SK-N-SH treated with all-trans-retinoic acid at 6 μM for 48 hours (cell line): ENCODE results near the gene BCHE.

Experiments used
- ATAC-seq: fragments of 200-7000 bp; cut with Tn5 transposase; 3 replicates; pipeline ENCODE4 v1.9.1; 2020; ENCODE audit warnings: mild to moderate bottlenecking, moderate library complexity
- ARNTL ChIP-seq: fragments of 450-650 bp; formaldehyde crosslinking; IDR thresholded peaks from 2 replicates; pipeline ENCODE4 v1.5.0; 2020; ENCODE audit warnings: low read depth, mild to moderate bottlenecking, moderate library complexity, borderline replicate concordance
- BACH2 ChIP-seq: fragments of 250-450 bp; sonication (Bioruptor Pico); IDR thresholded peaks from 2 replicates; pipeline ENCODE4 v1.9.0; 2021; ENCODE audit warnings: mild to moderate bottlenecking, borderline replicate concordance
- CSDC2 ChIP-seq: fragments of 250-450 bp; sonication (Bioruptor Pico); IDR thresholded peaks from 2 replicates; pipeline ENCODE4 v1.5.0; 2020; ENCODE audit warnings: mild to moderate bottlenecking, moderate library complexity
- ESRRG ChIP-seq: fragments of 250-450 bp; sonication (Bioruptor Pico); IDR thresholded peaks from 2 replicates; pipeline ENCODE4 v1.6.1; 2021; ENCODE audit warnings: mild to moderate bottlenecking
- GLIS3 ChIP-seq: fragments of 250-450 bp; sonication (Bioruptor Pico); IDR thresholded peaks from 2 replicates; pipeline ENCODE4 v1.5.0; 2020; ENCODE audit warnings: mild to moderate bottlenecking, moderate library complexity
- ISL1 ChIP-seq: fragments of 250-450 bp; sonication (Bioruptor Pico); IDR thresholded peaks from 2 replicates; pipeline ENCODE4 v2.1.2; 2022; ENCODE audit warnings: mild to moderate bottlenecking, moderate library complexity
- OSR1 ChIP-seq: fragments of 250-450 bp; sonication (Bioruptor Pico); IDR thresholded peaks from 2 replicates; pipeline ENCODE4 v1.8.0; 2022; ENCODE audit warnings: moderate library complexity, mild to moderate bottlenecking, inconsistent platforms
- PPARA ChIP-seq: fragments of 250-450 bp; sonication (Bioruptor Pico); IDR thresholded peaks from 2 replicates; pipeline ENCODE4 v1.5.0; 2020; ENCODE audit warnings: mild to moderate bottlenecking, borderline replicate concordance
- TOX ChIP-seq: fragments of 250-450 bp; sonication (Bioruptor Pico); IDR thresholded peaks from 2 replicates; pipeline ENCODE4 v1.8.0; 2021; ENCODE audit warnings: mild to moderate bottlenecking, moderate library complexity, borderline replicate concordance
- ZC3H10 ChIP-seq: fragments of 250-450 bp; sonication (Bioruptor Pico); IDR thresholded peaks from 2 replicates; pipeline ENCODE4 v1.5.1; 2021; ENCODE audit warnings: mild to moderate bottlenecking, moderate library complexity
- ZFP3 ChIP-seq: fragments of 250-450 bp; sonication (Bioruptor Pico); IDR thresholded peaks from 2 replicates; pipeline ENCODE4 v1.5.0; 2020; ENCODE audit warnings: mild to moderate bottlenecking, moderate library complexity
- ZFP30 ChIP-seq: fragments of 450-650 bp; formaldehyde crosslinking; IDR thresholded peaks from 2 replicates; pipeline ENCODE4 v1.5.0; 2022; ENCODE audit warnings: mild to moderate bottlenecking, moderate library complexity
- ZNF565 ChIP-seq: fragments of 450-650 bp; formaldehyde crosslinking; conservative IDR thresholded peaks from 2 replicates; pipeline ENCODE4 v1.5.0; 2020; ENCODE audit warnings: low read depth, mild to moderate bottlenecking, moderate library complexity
- ZNF70 ChIP-seq: fragments of 450-650 bp; formaldehyde crosslinking; IDR thresholded peaks from 2 replicates; pipeline ENCODE4 v1.5.0; 2020; ENCODE audit warnings: mild to moderate bottlenecking, moderate library complexity
- ZNF8 ChIP-seq: fragments of 450-650 bp; formaldehyde crosslinking; IDR thresholded peaks from 2 replicates; pipeline ENCODE4 v1.5.0; 2020; ENCODE audit warnings: mild to moderate bottlenecking, moderate library complexity
- TF ChIP-seq, protein P1 (sequence below): fragments of 250-450 bp; sonication (Bioruptor Pico); IDR thresholded peaks from 2 replicates; pipeline ENCODE4 v1.8.0; 2021; ENCODE audit warnings: low read depth, mild to moderate bottlenecking, moderate library complexity, borderline replicate concordance
- TF ChIP-seq, protein P2 (sequence below): fragments of 250-450 bp; sonication (Bioruptor Pico); IDR thresholded peaks from 2 replicates; pipeline ENCODE4 v1.8.0; 2020; ENCODE audit warnings: mild to moderate bottlenecking, moderate library complexity, borderline replicate concordance
- TF ChIP-seq, protein P3 (sequence below): fragments of 250-450 bp; sonication (Bioruptor Pico); IDR thresholded peaks from 2 replicates; pipeline ENCODE4 v1.5.1; 2020; ENCODE audit warnings: low read depth, mild to moderate bottlenecking, moderate library complexity
- TF ChIP-seq, protein P4 (sequence below): fragments of 250-450 bp; sonication (Bioruptor Pico); IDR thresholded peaks from 2 replicates; pipeline ENCODE4 v1.5.1; 2021; ENCODE audit warnings: mild to moderate bottlenecking, moderate library complexity
- TF ChIP-seq, protein P5 (sequence below): fragments of 250-450 bp; sonication (Bioruptor Pico); IDR thresholded peaks from 2 replicates; pipeline ENCODE4 v1.5.0; 2020; ENCODE audit warnings: mild to moderate bottlenecking, moderate library complexity

The BCHE gene

DNA sequence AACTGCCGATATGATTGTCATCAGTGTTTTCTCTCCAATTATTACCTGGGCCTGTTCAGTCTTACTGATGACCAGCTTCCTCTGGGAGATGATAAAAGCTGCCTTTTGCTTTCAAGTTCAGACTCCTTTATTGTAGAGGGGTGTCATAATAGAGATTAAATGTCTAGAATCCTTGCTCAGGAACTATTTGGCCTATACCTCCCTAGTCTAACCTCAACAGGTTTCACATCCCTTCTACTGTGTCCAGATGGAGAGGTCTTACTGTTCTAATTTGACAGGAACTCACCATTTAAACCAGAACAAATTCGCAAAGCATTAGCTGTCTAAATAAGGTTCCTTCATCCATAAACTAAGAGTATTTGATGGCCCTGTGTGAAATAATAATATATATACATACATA is 88.0 kb downstream of the BCHE start:
- ATAC-seq: no peak
- TF ChIP-seq ESRRG (CRISPR knock-in tag) (no peak), CSDC2 (CRISPR knock-in tag) (no peak), BACH2 (CRISPR knock-in tag) (no peak), OSR1 (no peak), ZNF70 (CRISPR knock-in tag) (no peak), GLIS3 (no peak)
- TF ChIP-seq, protein P1, sequence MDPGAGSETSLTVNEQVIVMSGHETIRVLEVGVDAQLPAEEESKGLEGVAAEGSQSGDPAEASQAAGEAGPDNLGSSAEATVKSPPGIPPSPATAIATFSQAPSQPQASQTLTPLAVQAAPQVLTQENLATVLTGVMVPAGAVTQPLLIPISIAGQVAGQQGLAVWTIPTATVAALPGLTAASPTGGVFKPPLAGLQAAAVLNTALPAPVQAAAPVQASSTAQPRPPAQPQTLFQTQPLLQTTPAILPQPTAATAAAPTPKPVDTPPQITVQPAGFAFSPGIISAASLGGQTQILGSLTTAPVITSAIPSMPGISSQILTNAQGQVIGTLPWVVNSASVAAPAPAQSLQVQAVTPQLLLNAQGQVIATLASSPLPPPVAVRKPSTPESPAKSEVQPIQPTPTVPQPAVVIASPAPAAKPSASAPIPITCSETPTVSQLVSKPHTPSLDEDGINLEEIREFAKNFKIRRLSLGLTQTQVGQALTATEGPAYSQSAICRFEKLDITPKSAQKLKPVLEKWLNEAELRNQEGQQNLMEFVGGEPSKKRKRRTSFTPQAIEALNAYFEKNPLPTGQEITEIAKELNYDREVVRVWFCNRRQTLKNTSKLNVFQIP: no peak

DNA sequence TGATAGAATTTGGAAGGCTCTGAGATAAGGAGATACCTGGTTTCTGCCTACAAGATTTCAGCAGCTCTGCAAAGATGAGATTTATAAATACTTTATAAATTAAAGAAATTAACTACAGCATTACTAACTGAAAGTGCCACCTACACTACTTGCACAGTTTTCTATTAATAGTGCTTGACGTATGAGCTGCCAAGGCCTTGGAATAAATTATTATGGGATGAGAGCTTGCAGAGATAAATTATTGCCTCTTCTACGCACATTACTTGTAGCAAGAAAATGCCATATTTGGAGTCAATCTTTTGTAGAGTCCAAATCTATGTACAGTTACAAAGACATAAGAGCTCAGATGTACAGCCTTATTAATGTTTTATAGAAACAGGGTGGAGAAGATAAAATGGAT is 89.1 kb downstream of the BCHE start:
- TF ChIP-seq TOX (CRISPR knock-in tag) (no peak), GLIS3 (no peak), ZNF565 (no peak), ZFP30 (CRISPR knock-in tag) (no peak)
- TF ChIP-seq, protein P2, sequence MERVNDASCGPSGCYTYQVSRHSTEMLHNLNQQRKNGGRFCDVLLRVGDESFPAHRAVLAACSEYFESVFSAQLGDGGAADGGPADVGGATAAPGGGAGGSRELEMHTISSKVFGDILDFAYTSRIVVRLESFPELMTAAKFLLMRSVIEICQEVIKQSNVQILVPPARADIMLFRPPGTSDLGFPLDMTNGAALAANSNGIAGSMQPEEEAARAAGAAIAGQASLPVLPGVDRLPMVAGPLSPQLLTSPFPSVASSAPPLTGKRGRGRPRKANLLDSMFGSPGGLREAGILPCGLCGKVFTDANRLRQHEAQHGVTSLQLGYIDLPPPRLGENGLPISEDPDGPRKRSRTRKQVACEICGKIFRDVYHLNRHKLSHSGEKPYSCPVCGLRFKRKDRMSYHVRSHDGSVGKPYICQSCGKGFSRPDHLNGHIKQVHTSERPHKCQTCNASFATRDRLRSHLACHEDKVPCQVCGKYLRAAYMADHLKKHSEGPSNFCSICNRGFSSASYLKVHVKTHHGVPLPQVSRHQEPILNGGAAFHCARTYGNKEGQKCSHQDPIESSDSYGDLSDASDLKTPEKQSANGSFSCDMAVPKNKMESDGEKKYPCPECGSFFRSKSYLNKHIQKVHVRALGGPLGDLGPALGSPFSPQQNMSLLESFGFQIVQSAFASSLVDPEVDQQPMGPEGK (CRISPR knock-in tag): no peak
- TF ChIP-seq, all 23 proteins: peak for 0
- ATAC-seq: no peak

DNA sequence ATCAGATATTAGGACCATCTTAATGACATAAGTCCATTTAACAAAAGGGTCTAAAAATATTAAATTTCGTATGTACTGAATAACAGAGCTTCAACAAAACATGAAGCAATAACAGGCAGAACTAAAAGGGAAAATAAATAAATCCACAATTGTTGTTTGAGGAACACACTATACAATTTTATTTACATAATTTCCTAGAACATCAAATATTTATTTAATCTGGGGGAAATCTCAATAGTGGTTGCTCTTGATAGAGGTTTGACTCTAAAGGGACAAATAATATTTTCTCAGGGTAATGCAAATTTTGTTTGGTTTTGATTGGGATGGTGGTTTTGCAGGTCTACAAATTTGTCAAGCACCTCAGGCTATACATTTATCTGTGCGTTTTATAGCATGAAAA is 90.3 kb downstream of the BCHE start:
- ATAC-seq: no peak
- TF ChIP-seq ZNF565 (no peak), ZFP30 (CRISPR knock-in tag) (no peak), GLIS3 (no peak), TOX (CRISPR knock-in tag) (no peak), ZNF8 (CRISPR knock-in tag) (no peak), BACH2 (CRISPR knock-in tag) (no peak), ZNF70 (CRISPR knock-in tag) (no peak), ISL1 (no peak), PPARA (no peak), OSR1 (no peak), ESRRG (CRISPR knock-in tag) (no peak), CSDC2 (CRISPR knock-in tag) (no peak), ZC3H10 (CRISPR knock-in tag) (no peak), ARNTL (no peak), ZFP3 (CRISPR knock-in tag) (no peak)
- TF ChIP-seq, protein P3, sequence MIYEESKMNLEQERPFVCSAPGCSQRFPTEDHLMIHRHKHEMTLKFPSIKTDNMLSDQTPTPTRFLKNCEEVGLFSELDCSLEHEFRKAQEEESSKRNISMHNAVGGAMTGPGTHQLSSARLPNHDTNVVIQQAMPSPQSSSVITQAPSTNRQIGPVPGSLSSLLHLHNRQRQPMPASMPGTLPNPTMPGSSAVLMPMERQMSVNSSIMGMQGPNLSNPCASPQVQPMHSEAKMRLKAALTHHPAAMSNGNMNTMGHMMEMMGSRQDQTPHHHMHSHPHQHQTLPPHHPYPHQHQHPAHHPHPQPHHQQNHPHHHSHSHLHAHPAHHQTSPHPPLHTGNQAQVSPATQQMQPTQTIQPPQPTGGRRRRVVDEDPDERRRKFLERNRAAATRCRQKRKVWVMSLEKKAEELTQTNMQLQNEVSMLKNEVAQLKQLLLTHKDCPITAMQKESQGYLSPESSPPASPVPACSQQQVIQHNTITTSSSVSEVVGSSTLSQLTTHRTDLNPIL (CRISPR knock-in tag): no peak
- TF ChIP-seq, protein P4, sequence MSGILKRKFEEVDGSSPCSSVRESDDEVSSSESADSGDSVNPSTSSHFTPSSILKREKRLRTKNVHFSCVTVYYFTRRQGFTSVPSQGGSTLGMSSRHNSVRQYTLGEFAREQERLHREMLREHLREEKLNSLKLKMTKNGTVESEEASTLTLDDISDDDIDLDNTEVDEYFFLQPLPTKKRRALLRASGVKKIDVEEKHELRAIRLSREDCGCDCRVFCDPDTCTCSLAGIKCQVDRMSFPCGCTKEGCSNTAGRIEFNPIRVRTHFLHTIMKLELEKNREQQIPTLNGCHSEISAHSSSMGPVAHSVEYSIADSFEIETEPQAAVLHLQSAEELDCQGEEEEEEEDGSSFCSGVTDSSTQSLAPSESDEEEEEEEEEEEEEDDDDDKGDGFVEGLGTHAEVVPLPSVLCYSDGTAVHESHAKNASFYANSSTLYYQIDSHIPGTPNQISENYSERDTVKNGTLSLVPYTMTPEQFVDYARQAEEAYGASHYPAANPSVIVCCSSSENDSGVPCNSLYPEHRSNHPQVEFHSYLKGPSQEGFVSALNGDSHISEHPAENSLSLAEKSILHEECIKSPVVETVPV: no peak
- TF ChIP-seq, protein P5, sequence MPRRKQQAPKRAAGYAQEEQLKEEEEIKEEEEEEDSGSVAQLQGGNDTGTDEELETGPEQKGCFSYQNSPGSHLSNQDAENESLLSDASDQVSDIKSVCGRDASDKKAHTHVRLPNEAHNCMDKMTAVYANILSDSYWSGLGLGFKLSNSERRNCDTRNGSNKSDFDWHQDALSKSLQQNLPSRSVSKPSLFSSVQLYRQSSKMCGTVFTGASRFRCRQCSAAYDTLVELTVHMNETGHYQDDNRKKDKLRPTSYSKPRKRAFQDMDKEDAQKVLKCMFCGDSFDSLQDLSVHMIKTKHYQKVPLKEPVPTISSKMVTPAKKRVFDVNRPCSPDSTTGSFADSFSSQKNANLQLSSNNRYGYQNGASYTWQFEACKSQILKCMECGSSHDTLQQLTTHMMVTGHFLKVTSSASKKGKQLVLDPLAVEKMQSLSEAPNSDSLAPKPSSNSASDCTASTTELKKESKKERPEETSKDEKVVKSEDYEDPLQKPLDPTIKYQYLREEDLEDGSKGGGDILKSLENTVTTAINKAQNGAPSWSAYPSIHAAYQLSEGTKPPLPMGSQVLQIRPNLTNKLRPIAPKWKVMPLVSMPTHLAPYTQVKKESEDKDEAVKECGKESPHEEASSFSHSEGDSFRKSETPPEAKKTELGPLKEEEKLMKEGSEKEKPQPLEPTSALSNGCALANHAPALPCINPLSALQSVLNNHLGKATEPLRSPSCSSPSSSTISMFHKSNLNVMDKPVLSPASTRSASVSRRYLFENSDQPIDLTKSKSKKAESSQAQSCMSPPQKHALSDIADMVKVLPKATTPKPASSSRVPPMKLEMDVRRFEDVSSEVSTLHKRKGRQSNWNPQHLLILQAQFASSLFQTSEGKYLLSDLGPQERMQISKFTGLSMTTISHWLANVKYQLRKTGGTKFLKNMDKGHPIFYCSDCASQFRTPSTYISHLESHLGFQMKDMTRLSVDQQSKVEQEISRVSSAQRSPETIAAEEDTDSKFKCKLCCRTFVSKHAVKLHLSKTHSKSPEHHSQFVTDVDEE: no peak
- TF ChIP-seq, protein P1: no peak
- TF ChIP-seq, protein P2 (CRISPR knock-in tag): no peak
